HFF-Myc (cell line): ENCODE measurements around the gene IGSF9.

ENCODE experiments used
- DNase-seq: peaks from one replicate; pipeline ENCODE4 v3.0.0-alpha.2; 2011; ENCODE audit warnings: low read depth; ENCODE audit errors: extremely low read depth
- H3K4me3 ChIP-seq: replicated peaks from 2 replicates; pipeline ENCODE4 v1.5.1; 2011; ENCODE audit warnings: low read depth, mild to moderate bottlenecking, control low read depth, low read length
- TF ChIP-seq, protein P1 (sequence below): IDR thresholded peaks from 2 replicates; pipeline ENCODE4 v1.5.1; 2012; ENCODE audit warnings: mild to moderate bottlenecking, low read depth, low read length, control low read depth; ENCODE audit errors: missing control alignments

IGSF9 gene

DNA sequence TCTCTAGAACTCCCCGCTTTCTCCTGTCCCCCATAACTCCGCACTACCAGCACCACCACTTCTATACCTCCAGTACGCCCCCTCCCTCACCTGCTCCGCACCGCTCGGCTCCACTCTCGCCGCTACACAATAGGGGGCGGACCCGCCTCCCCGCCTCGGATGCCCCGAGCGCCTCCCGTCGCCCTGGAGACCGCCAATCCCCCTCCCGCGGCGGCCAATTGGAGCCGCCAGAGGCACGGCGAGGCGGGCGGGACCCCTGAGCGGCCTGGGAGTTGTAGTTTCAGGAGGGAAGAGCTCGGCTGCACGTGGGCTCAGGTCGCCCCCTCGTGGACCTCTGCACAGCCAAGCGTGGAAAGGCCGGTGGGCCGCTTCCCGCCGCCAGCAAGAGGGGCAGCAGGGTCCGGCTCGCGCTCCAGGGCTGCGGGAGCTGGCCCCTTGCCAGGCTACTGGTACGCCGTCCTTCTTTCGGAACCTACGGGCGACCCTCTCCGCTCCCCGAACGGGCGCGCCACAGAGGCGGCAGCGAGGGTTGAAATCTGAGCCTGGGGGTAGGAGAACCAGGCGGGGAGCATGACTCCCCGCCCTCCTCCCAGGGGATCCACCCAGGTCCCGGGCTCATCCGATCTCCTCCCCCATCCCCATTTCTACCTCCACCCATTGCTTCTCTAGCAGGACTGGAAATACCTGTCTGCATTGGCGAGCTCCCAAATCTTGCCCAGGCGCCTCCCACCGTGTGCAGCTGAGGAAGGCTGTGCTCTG, at the start of gene IGSF9:
TSS of gene IGSF9 (minus strand) at position 131 of the 759 bp plus-strand sequence. CDS start 2,159 bp downstream, outside the sequence.
- TF ChIP-seq, protein P1, sequence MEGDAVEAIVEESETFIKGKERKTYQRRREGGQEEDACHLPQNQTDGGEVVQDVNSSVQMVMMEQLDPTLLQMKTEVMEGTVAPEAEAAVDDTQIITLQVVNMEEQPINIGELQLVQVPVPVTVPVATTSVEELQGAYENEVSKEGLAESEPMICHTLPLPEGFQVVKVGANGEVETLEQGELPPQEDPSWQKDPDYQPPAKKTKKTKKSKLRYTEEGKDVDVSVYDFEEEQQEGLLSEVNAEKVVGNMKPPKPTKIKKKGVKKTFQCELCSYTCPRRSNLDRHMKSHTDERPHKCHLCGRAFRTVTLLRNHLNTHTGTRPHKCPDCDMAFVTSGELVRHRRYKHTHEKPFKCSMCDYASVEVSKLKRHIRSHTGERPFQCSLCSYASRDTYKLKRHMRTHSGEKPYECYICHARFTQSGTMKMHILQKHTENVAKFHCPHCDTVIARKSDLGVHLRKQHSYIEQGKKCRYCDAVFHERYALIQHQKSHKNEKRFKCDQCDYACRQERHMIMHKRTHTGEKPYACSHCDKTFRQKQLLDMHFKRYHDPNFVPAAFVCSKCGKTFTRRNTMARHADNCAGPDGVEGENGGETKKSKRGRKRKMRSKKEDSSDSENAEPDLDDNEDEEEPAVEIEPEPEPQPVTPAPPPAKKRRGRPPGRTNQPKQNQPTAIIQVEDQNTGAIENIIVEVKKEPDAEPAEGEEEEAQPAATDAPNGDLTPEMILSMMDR, result peak; percentile 39
- peak within 1 kb of the TSS; percentile 46 for H3K4me3 ChIP-seq
- DNase-seq, result peak; percentile 41

DNA sequence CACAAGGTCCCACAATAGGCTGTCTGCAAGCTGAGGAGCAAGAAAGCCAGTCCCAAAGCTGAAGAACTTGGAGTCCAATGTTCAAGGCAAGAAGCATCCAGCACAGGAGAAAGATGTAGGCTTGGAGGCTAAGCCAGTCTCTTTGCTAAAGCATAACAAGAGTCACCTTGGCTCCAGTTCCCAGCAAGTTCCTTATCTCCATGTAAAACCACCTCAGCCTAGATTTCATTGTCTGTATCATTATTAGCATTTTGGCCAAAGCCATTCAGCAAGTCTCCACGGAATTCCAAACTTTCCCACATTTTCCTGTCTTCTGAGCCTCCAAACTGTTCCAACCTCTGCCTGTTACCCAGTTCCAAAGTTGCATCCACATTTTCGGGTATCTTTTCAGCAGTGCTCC, 49.5 kb upstream of the IGSF9 start:
- TF ChIP-seq, protein P1, result no peak
- no peak for DNase-seq
- no peak overlapping the region for H3K4me3 ChIP-seq

DNA sequence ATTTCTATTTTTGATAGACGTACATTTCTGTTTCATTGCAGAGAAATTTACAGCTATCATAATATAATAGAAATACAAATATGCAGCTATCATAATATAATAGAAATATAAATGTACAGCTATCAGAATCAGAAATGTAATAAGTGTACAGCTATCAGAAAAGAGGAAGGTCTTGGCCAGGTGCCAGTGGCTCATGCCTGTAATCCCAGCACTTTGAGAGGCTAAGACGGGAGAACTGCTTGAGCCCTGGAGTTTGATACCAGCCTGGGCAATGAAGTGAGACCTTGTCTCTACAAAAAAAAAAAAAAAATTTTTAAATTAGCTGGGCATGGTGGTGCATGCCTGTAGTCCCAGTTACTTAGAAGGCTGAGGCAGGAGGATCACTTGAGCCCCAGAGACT, 48.5 kb upstream of the IGSF9 start:
- H3K4me3 ChIP-seq, result no peak overlapping the region
- DNase-seq, result no peak
- TF ChIP-seq, protein P1, result no peak

DNA sequence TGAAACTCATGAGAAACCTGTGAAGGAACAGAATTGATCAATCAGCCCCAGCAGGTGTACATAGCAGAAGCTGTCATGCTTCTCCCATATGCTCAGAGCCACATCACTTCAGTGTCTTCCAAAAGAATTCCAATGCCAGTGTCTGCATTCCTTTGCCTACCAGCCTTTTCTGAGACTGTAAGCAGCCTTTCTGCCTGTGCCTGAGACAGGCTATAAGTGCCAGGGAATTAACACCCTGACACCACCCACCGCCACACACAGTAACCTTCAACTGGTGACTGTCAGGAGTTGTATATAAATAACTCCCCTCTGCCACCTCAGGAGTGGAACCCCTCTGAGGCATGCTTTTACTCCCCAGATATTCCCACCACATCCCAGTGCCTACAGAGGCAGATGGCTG, 46.7 kb upstream of the IGSF9 start:
- DNase-seq, result no peak
- TF ChIP-seq, protein P1, result no peak
- no peak overlapping the region for H3K4me3 ChIP-seq

DNA sequence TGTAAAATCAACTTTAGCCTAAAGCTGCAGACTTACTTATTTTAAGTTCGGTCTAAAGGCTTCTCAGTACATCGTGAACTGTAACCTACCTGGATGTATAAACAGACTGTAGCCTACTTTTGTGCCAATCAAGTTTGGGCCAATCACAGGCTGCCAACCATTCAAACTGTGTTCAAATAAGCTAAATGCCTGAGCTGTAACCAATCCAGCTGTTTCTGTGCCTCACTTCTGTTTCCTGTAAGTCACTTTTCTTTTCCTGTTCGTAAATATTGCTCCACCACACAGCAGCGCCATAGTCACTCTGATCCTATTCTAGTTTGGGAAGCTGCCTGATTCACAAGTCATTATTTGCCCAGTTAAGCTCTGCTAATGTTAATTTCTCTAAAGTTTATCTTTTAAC, 46.1 kb upstream of the IGSF9 start:
- DNase-seq, result no peak
- TF ChIP-seq, protein P1, result no peak
- H3K4me3 ChIP-seq, result no peak overlapping the region

- no peak overlapping the region for H3K4me3 ChIP-seq
- TF ChIP-seq, protein P1, result no peak
Measured at GRCh38 chr1:159990005-159990404, 44.6 kb upstream of the IGSF9 start.

More at GRCh38 chr1:159990005-159990404, 44.6 kb upstream of the IGSF9 start:
- no peak for DNase-seq
